NCI-H1048 (cell line): Measurements from ENCODE around the gene PKDREJ.
A peak's percentile ranks its signal among the peaks of the same experiment; 100 is the strongest.
"Not testable (repeated sequence)": the region's sequence is repeated elsewhere in the genome, so short reads cannot be mapped to it uniquely, and the experiment has no call there.

Experiments used
- DNase-seq: peaks from one replicate; lab custom pipeline; 2025; lab: John Stamatoyannopoulos, UW

PKDREJ gene

DNA sequence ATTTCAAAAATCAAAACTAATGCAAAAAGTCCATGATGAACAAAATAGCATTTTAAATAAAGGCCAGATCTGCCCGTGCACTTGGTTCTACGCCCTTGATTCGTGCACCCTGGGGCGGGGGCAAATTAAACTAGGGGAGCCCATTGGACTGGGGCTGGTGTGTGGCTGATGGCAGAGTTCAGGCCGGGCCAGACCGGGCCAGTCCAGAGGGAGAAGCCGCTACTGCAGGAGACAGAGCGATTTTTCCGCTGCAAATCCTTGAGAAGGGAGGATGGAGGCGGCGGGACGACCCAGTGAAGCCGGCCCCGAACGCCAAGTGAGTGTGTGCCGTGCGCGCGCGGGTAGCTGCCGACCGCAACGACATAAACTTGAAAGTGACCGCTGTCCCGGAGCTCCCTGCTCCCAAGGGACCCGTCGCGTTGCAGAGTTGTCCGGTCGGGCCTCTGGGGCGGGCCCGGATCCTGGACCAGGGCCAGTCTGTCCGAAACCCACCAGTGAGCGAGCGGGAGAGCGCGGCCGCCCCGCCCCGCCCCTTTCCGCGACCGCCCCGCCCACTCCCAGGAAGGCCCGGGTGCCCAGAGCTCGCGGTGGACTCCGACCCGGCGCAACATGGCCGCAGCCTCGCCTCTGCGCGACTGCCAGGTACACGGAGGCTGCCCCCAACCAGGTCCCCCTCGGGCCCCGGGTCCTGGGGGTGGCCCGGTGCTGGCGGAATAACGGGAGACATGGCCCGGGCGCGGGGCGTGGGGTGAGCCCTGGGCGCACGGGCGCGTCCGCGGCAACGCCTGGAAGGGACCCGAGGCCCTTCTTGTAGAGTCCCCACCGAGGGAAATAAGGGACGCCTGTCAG lies 4.5 kb upstream of the PKDREJ start, which contains the start of gene TTC38:
TTC38 (plus strand) TSS at position 578 of the 849 bp plus-strand sequence; CDS start at position 610, 32 bp downstream.
- no peak for DNase-seq

DNA sequence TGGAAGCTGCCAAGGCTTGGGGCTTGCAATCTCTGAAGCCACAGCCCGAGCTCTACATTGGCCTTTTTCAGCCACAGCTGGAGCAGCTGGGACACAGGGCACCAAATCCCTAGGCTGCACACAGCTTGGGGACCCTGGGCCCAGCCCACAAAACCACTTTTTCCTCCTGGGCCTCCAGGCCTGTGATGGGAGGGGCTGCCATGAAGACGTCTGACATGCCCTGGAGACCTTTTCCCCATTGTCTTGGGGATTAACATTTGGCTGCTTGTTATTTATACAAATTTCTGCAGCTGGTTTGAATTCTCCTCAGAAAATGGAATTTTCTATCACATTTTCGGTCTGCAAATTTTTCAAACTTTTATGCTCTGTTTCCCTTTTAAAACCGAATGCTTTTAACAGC lies 2.5 kb upstream of the PKDREJ start:
- not testable (repeated sequence) for DNase-seq

DNA sequence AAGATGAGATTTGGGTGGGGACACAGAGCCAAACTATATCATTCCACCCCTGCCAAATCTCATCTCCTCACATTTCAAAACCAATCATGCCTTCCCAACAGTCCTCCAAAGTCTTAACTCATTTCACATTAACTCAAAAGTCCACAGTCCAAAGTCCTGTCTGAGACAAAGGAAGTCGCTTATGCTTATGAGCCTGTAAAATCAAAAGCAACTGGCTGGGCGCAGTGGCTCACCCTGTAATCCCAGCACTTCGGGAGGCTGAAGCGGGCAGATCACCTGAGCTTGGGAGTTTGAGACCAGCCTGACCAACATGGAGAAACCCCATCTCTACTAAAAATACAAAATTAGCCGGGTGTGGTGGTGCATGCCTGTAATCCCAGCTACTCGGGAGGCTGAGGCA lies 1.4 kb upstream of the PKDREJ start:
- DNase-seq = not testable (repeated sequence)

DNA sequence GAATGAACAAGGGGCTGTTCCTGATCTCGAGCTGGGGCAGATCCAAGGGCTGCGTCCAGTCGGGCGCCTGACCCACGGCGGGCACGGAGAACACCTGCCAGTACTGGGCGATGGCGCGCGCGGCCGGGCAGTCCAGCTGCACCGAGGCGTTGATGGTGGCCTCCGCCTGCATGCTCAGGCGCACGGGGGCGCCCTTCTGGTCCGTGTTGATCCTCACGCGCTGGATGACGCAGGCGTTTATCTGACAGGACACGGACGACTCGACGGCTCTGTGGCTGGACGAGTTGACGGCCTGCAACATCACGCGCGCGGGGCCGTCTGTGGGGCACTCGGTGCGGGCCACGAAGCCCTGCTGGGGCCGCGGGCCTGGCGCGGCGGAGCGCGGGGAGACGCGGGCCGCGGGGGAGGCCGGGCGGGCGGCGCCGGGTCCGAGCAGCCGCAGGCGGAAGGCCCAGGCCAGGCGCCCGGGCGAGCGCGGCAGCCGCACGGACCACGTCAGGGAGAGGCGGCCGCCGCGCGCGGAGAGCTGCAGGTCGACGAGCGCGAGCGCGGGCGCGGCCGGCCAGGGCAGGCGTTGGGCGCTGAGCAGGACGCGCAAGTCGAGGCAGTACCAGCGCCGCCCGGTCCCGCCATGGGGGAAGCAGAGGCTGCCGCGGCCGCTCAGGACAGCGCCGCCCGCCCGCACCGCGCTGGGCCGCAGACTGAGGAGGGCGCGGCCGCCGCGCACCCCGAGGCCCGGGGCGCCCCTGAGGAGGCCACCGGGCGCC lies 511 bp downstream of the PKDREJ start:
- no peak for DNase-seq

GRCh38 chr22:46260038-46260437 lies 3.1 kb downstream of the PKDREJ start:
- no peak for DNase-seq

- no peak for DNase-seq
Measured at GRCh38 chr22:46259374-46259773, 3.8 kb downstream of the PKDREJ start.

DNA sequence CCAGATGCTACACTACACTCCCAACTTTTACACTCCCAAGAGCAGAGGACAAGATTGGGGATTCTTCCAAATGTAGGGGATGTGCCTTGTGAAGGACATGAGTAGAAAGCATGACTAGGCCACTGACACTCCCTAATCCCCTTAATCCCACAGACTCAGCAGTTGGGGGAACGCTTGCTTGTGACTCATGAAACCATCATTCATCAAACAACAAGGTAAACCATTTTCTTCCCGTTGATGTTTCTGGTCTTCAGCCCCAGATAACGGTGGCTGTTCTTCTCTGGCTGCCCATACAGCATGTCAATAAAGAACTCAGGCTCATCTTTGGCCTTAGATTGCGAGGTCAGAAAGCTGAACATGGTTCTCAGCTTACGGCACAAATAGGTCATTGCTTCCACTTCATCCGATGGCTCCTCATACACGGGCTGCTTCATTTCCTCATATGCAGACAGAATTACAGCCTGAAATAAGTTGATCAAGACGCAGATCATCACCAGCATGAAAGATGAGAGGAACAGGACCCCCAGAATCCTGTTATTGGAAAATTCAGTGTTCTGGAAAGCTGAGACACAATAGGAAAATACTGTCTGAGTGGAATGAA lies 6.7 kb downstream of the PKDREJ start:
- no peak for DNase-seq

DNA sequence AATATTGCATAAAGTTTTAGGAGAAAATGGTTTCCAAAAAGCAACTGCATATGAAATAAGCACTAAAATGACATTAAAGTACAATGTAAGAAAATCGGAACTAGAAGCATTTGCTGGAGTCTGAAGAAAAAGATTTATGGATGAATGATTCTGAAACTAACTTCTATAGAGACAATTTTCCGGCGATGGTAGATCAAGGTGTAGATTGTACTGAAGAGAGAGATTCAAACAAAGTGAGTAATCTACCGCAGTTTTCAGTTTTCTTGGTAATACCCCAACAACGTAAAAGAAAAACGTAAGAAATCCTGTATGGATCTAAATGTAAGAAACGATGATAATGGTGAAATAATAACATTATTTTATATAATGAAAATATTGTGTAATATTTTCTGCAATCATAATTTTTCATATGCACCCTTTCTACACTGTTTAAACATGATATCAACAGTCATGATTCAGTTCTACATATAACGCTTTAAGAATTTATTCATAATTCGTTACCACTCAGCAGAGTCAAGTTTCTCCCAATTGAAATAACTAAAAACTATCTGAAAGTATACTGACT lies 11.2 kb downstream of the PKDREJ start:
- no peak for DNase-seq

DNA sequence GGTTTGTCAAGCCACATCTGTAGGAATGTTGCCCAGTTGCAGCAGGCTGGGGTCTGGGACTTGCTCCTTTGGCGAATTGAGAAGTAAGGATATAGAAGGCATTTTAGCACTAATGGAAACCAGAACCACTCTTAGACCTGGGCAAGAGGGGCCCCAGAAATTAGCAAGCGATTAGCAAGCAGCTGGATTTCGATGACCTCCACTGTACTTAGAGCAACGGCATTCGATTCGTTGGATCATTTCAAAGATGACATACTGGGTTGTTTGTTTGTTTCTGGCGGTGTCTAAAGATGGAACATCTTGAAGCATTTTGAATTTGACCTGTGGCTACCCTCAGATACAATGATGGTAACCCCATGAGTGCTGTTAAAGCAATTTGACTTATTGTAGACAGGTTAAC lies 11.9 kb downstream of the PKDREJ start:
- no peak for DNase-seq

GRCh38 chr22:46250783-46251125 lies 12.4 kb downstream of the PKDREJ start:
- DNase-seq = no peak

DNA sequence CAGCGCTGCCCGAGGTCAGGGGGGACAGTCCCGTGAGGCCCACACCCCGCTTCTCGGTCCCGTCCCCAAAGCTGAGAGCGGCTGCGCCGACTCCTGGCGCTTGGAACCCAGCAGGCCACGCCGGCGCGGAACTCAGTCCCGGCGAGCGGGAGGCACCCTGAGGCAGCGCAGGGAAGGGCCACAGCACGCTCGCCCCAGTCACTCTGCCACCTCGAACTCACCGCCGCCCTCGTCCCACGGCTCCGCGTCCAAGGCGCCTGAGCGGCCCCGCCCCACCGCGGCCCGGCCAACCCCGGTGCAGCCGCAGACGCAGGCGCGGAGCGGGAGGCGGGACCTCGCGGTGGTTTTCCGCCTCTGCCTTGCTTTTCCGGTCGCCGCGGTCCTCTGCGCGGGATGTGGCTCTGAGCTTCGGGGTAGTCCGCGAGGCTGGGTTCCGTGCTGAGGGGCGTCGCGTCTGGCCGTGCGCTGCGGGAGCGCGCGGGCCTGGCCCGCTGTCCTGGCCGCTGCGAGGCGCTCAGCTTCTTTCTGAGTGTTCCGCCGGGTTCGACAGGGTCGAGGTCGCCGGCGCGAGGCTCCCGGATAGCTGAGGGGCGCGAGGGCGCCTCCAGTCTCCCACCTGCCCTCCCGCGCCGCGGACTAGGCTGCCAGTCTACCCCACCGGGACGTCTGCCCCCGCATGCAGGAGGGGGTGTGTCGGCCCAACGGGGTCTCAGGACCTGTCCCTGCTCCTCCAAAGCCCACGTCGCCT lies 12.9 kb downstream of the PKDREJ start, which contains the start of gene CDPF1:
CDPF1 (minus strand) TSS at position 259 of the 748 bp plus-strand sequence. CDS start 2,009 bp downstream, outside the sequence.
- DNase-seq = peak; percentile 71

GRCh38 chr22:46247443-46247975 lies 15.6 kb downstream of the PKDREJ start:
- no peak for DNase-seq

DNA sequence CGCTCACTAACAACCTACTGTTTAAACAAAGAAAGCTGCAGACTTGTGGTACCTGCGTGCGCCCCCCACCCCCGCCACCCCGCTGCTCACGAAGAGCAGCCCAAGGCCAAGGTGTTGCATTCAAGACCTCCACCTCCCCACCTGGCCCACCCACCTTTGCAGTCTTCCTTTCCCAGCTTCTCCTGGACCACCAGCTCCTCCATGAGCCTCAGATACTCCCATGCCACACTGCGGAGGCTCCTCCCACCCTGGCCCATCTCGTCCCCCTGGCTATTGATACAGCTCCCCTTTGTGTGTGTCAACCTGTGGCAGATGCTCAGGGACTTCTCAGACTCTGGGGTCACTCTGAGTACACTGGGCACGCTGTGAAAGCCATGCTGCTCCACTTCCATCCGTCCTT lies 17.0 kb downstream of the PKDREJ start:
- no peak for DNase-seq

DNA sequence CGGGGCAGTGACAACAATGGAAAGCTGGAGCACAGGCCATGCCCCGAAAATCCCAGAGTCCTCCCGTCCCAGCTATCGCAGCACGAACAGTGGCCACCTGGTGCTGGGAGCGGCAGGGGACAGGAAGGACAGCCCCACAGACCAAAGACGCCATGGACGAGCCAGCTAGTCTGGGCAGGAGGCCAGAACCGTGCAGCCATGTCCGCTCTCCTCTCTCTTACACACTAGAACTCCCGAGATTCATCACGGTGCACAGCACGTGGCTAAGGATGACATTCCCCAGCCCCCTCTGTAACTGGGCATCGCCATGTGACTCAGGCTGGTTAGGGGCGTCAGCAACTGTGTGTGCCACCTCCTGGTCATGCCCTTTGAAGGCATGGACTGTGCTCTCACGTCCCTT lies 17.6 kb downstream of the PKDREJ start:
- DNase-seq = no peak

GRCh38 chr22:46244771-46245170 lies 18.4 kb downstream of the PKDREJ start:
- DNase-seq = no peak

GRCh38 chr22:46242076-46242475 lies 21.1 kb downstream of the PKDREJ start:
- no peak for DNase-seq

DNA sequence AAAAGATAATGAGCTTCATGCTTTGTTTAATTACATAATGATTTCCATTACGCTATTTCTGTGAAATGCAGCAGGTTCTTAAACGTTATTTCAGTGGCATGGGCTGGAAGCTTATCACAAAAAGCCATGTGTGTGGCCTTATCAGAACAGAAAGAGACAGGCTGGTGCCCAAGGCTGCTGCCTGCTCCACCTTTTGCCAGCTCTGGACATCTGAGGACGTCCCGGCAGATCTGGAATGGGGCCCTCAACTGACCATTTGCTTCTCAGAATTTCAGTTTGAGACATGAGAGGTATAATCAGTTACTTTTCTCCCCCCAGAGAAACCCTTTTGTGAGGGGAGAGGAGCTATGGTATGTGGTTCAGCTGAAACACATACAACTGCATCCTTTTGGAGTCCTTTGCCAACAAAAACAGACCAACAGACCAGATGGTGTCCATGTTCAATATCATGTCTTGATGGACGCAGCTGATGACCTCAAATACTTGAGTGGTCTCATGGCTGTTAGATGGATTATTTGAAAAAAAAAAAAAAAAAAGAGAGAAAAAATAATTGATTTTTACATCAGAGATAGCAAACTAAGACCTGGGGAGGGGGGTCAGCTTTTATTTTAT lies 21.6 kb downstream of the PKDREJ start:
- DNase-seq = no peak

GRCh38 chr22:46240907-46241306 lies 22.2 kb downstream of the PKDREJ start:
- no peak for DNase-seq

DNA sequence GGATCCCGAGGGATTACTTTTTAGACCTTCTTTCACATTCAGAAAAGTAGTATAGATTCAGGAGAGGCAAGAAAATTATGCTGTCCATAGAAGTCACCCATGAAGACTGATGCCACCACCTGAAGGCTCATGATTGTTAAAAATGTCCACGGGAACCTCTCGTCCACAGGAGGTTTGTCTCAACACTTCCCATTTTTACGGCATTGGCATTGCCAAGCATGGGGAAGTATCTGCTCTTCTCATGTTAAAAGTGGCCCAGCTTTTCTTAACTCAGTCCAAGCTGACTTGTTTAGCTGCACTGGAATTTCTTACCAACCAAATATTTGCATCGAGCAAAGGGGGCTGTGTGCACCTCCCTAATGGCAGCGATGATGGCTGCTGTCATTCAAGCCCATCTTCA lies 22.6 kb downstream of the PKDREJ start:
- DNase-seq = no peak

- no peak for DNase-seq
Measured at GRCh38 chr22:46240073-46240472, 23.1 kb downstream of the PKDREJ start.
